Lung (tissue), 12 donors: ENCODE data around the gene ING4. TPM values are rescaled to one million over a fixed set of nuclear protein-coding genes. Genes with fewer than 3 reads are reported as not detected.

ENCODE experiments used
- ATAC-seq: fragments of 200-7000 bp; cut with Tn5 transposase; one replicate; pipeline ENCODE4 v1.9.1; 2020; ENCODE audit warnings: moderate number of reproducible peaks; ENCODE audit not compliant: insufficient read depth, low FRiP score
- DNase-seq, 3 donors: peaks; one replicate each; pipeline ENCODE4 v3.0.0-alpha.2; 2013 to 2017
- H3K27ac ChIP-seq, 2 donors: one replicate each; pipeline ENCODE4 v1.5.1; 2013; ENCODE audit warnings: mild to moderate bottlenecking in 2 of 2, moderate library complexity in 2 of 2, control low read depth in 1 of 2, inconsistent platforms in 1 of 2, low read depth in 1 of 2, low read length in 1 of 2
- H3K27me3 ChIP-seq, 3 donors: one replicate each; pipeline ENCODE4 v1.5.1; 2013; ENCODE audit warnings: low read length in 2 of 3; ENCODE audit not compliant: control insufficient read depth in 3 of 3, insufficient read depth in 3 of 3
- H3K36me3 ChIP-seq, 4 donors: one replicate each; pipeline ENCODE4 v1.5.1; 2013; ENCODE audit warnings: low read length in 4 of 4, mild to moderate bottlenecking in 1 of 4, moderate library complexity in 1 of 4; ENCODE audit not compliant: control insufficient read depth in 4 of 4, insufficient read depth in 4 of 4
- H3K4me1 ChIP-seq, 5 donors: one replicate each; pipeline ENCODE4 v1.5.1; 2013; ENCODE audit warnings: low read length in 5 of 5, mild to moderate bottlenecking in 2 of 5, moderate library complexity in 1 of 5; ENCODE audit not compliant: control insufficient read depth in 5 of 5, insufficient read depth in 5 of 5
- H3K4me3 ChIP-seq: one replicate; pipeline ENCODE4 v1.5.1; 2013; ENCODE audit warnings: mild to moderate bottlenecking, control low read depth, moderate library complexity
- H3K9ac ChIP-seq, 2 donors: one replicate each; pipeline ENCODE4 v1.5.1; 2013; ENCODE audit warnings: low read length in 2 of 2, control low read depth in 1 of 2; ENCODE audit not compliant: insufficient read depth in 1 of 2
- H3K9me3 ChIP-seq, 4 donors: one replicate each; pipeline ENCODE4 v1.5.1; 2013; ENCODE audit warnings: low read length in 3 of 4, mild to moderate bottlenecking in 1 of 4, moderate library complexity in 1 of 4; ENCODE audit not compliant: control insufficient read depth in 4 of 4, insufficient read depth in 3 of 4
- CTCF ChIP-seq: IDR thresholded peaks from 2 replicates; pipeline ENCODE4 v1.5.1; 2012; ENCODE audit warnings: mild to moderate bottlenecking; ENCODE audit errors: control extremely low read depth, extremely low read depth
- WGBS, 2 donors: extraction: QIAGEN DNeasy Blood & Tissue Kit; methylation state at CpG; one replicate each; pipeline ENCODE4 v1.1.7; 2013; 5-methylcytosine and 5-hydroxymethylcytosine counted together
- polyA plus RNA-seq, 2 donors: library from polyadenylated mRNA; stranded (reverse); fragments of 200-250 nt; gene quantifications; one replicate each; pipeline ENCODE4 v1.2.1, GENCODE V29; 2013
- total RNA-seq, 2 donors: library from RNA; depleted of rRNA in 1 of 2; stranded (reverse); fragments of >200 nt in 1 of 2; gene quantifications; one replicate each; pipeline ENCODE4 v1.2.1, GENCODE V29; 2014 to 2021
- donor health status: control.
- donor health status: control.
- donor health status: Bipolar disorder and iron deficiency.
- donor health status: healthy.
- donor health status: DM: yes; HTN: yes; CAD: no.

The ING4 gene
- total and polyA plus RNA-seq, 4 donors, result 20.3 to 74.3 (median 27.0) TPM

- H3K9ac ChIP-seq, result peak overlapping the region in 1 of 2 donors; percentile 1
- H3K27ac ChIP-seq, result peak overlapping the region; percentile 95 to 96
- no peak for TF ChIP-seq CTCF
- peaks cover 8 to 20% (median 10%) of the 10 kb centered on the region in 4 donors for H3K36me3 ChIP-seq
- no peaks in the 10 kb centered on the region for H3K27me3 ChIP-seq
- WGBS, 2 donors, result 1% methylated on average over 34 to 70 of the region's 70 CpGs
- peaks cover 9 to 44% (median 19%) of the 10 kb centered on the region in 5 donors for H3K4me1 ChIP-seq
- DNase-seq (peak; percentile 51 to 64 (median 58)), ATAC-seq (peak; percentile 19)
- peak overlapping the region; percentile 75 for H3K4me3 ChIP-seq
- peaks cover 0 to 3% (median 0%) of the 10 kb centered on the region in 4 donors for H3K9me3 ChIP-seq
Observed at GRCh38 chr12:6606331-6607131, 56.4 kb downstream of the ING4 start.

GRCh38 chr12:6605421-6606330 is 57.2 kb downstream of the ING4 start:
- TF ChIP-seq CTCF, result no peak
- Histone ChIP-seq H3K36me3 (peaks cover 15 to 29% (median 18%) of the 10 kb centered on the region in 4 donors), H3K27me3 (no peaks in the 10 kb centered on the region), H3K27ac (peak overlapping the region; percentile 81 to 90), H3K4me1 (peaks cover 9 to 44% (median 19%) of the 10 kb centered on the region in 5 donors), H3K4me3 (peak overlapping the region; percentile 75), H3K9me3 (peaks cover 0 to 3% (median 0%) of the 10 kb centered on the region in 4 donors), H3K9ac (peak overlapping the region; percentile 1 to 37)
- DNase-seq, result peak in 2 of 3 donors; percentile 50 to 59
- ATAC-seq, result no peak
- WGBS, 2 donors, result 4 to 7% methylated on average over 17 to 18 of the region's 18 CpGs

- H3K9ac ChIP-seq, result peak overlapping the region in 1 of 2 donors; percentile 24
- H3K9me3 ChIP-seq, result peaks cover 0 to 3% (median 0%) of the 10 kb centered on the region in 4 donors
- no peak for TF ChIP-seq CTCF
- WGBS, 2 donors, result 58 to 75% methylated on average over 6 of the region's 6 CpGs
- H3K27me3 ChIP-seq, result no peaks in the 10 kb centered on the region
- no peak for ATAC-seq
- no peak overlapping the region for H3K4me3 ChIP-seq
- peaks cover 11 to 44% (median 19%) of the 10 kb centered on the region in 5 donors for H3K4me1 ChIP-seq
- H3K36me3 ChIP-seq, result peaks cover 27 to 41% (median 30%) of the 10 kb centered on the region in 4 donors
- DNase-seq, result no peak
- peak overlapping the region in 1 of 2 donors; percentile 49 for H3K27ac ChIP-seq
Observed at GRCh38 chr12:6604259-6605029, 58.5 kb downstream of the ING4 start.
